Urinary bladder (tissue), 4 donors: ENCODE data around the gene ETV6. TPM values are rescaled to one million over a fixed set of nuclear protein-coding genes. Genes with fewer than 3 reads are reported as not detected.

Experiments used
- DNase-seq: peaks from one replicate; pipeline ENCODE4 v3.0.0-alpha.2; 2015; ENCODE audit errors: extremely low spot score
- H3K27ac ChIP-seq: one replicate; pipeline ENCODE4 v1.5.1; 2013; ENCODE audit warnings: low read depth, mild to moderate bottlenecking, moderate library complexity
- H3K36me3 ChIP-seq: one replicate; pipeline ENCODE4 v1.6.1; 2013; ENCODE audit warnings: mild to moderate bottlenecking, moderate library complexity; ENCODE audit not compliant: insufficient read depth
- H3K4me1 ChIP-seq: one replicate; pipeline ENCODE4 v1.6.1; 2013; ENCODE audit warnings: mild to moderate bottlenecking, moderate library complexity; ENCODE audit not compliant: insufficient read depth
- H3K4me3 ChIP-seq: one replicate; pipeline ENCODE4 v1.5.1; 2013; ENCODE audit warnings: low read depth, low read length
- WGBS: extraction: QIAGEN DNeasy Blood & Tissue Kit; methylation state at CpG from one replicate; pipeline ENCODE4 v1.1.7; 2013; 5-methylcytosine and 5-hydroxymethylcytosine counted together
- polyA plus RNA-seq: library from polyadenylated mRNA; stranded (reverse); fragments of 200-250 nt; gene quantifications from one replicate; pipeline ENCODE4 v1.2.3, GENCODE V29; 2013
- total RNA-seq: library from RNA; depleted of rRNA; stranded (reverse); fragments of >200 nt; gene quantifications from one replicate; pipeline ENCODE4 v1.2.3, GENCODE V29; 2014
- donor health status: healthy with polysubstance abuse.
- donor health status: healthy.

Gene ETV6
- total and polyA plus RNA-seq, 2 donors: 11.8 to 12.7 TPM

DNA sequence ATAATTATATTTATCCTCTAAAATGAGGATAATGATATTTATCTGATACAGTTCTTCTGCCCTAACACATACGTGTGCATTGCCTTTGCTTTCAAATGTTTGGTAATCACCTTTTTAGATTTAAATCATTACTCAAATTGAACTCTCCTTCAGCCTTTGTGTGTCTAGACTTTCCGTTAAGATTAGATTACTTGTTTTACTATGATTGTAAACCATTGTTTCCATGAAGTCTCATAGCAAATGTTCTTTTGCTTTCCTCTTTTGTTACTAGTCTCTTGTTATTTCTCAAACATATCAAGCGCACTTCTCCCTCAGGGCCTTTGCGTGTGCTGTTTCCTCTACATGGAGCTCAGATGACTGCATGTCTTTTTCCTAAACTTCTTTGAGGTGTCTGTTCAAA, 63.7 kb downstream of the ETV6 start:
- 81% methylated on average over 4 of the region's 4 CpGs for WGBS
- DNase-seq: no peak
- Histone ChIP-seq H3K27ac (no peak overlapping the region), H3K4me3 (no peak overlapping the region), H3K4me1 (no peaks in the 10 kb centered on the region), H3K36me3 (no peaks in the 10 kb centered on the region)

GRCh38 chr12:11714626-11715025, 65.2 kb downstream of the ETV6 start:
- no peak overlapping the region for H3K4me3 ChIP-seq
- WGBS: 93% methylated on average over 5 of the region's 5 CpGs
- H3K27ac ChIP-seq: no peak overlapping the region
- no peaks in the 10 kb centered on the region for H3K36me3 ChIP-seq
- DNase-seq: no peak
- H3K4me1 ChIP-seq: no peaks in the 10 kb centered on the region

DNA sequence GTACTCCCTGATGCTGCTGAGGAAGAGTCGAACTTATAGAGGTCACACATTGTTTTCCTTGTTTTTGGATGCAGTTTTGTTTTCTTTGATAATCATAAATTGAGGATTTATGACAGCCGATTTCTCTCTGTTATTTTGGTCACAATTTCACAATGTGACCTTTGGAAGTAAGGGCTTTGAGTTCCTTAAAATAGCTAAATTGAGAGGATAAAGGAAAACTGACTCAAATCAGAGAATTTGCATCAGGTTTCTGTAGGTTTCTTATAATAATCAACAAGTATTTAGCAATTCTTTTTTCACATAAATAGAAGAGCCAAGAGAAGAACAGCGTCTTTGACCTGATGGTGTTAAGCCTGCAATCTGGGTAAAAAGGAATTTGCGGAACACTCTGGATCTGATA, 66.1 kb downstream of the ETV6 start:
- Histone ChIP-seq H3K36me3 (no peaks in the 10 kb centered on the region), H3K4me1 (peaks cover 1% of the 10 kb centered on the region), H3K27ac (no peak overlapping the region), H3K4me3 (no peak overlapping the region)
- 87% methylated on average over 4 of the region's 4 CpGs for WGBS
- DNase-seq: no peak

DNA sequence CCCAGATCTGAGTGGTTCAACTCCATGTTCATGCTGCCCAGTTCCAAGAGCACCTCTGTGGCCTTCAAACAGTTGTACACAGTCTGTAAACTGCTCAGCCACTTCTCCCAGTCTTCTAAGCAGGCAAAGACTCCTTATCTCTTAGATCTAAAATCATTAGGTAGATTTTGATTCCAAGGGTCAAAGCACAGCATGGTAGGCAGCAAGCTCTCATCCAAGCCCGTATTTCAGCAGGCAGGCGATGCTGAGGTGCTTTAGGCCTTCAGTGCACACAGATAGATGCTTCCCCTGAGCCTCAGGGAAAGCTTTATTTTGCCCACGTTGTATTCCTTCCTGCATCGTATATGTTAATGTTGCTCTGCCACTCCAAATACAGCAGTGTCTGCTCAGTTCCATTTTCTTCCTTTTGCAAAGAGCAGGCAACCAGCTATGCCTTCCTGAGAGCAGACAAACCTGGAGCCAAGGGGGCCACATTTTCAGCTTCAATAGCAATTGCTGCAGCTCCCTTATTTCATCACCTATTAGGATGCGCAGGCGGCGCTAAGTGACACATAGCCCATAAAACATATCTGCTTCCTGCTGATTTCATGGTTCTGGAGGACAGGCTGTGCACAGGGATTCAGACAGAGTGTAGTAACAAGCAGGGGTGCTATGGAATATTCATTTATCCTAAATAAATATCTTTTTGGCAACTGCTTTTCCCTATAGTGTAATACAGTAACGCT, 67.5 kb downstream of the ETV6 start:
- no peak for DNase-seq
- Histone ChIP-seq H3K27ac (no peak overlapping the region), H3K4me3 (no peak overlapping the region), H3K4me1 (peaks cover 1% of the 10 kb centered on the region), H3K36me3 (no peaks in the 10 kb centered on the region)
- 58% methylated on average over 8 of the region's 8 CpGs for WGBS

DNA sequence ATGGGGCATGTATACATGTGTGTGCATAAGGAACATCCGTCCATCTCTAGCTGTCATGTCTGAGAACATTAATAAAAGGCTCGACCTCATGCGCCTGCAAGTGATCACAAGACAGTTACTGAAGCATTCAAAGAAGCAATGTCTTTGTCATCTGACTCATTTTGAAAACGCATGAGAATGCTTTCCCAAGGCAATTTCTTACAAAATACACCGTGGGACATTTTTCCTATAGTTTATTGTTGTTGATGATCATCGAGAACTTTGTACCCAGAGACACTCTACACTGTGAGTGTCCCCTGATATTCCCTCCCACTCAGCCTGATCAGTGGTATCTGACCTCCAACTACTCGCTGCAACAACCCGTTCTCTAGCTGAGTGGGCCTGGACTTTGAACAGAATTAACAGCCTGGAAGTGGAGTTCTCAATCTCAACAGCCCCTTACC, 68.1 kb downstream of the ETV6 start:
- Histone ChIP-seq H3K36me3 (no peaks in the 10 kb centered on the region), H3K4me1 (peaks cover 1% of the 10 kb centered on the region), H3K27ac (no peak overlapping the region), H3K4me3 (no peak overlapping the region)
- DNase-seq: no peak
- 76% methylated on average over 8 of the region's 8 CpGs for WGBS

DNA sequence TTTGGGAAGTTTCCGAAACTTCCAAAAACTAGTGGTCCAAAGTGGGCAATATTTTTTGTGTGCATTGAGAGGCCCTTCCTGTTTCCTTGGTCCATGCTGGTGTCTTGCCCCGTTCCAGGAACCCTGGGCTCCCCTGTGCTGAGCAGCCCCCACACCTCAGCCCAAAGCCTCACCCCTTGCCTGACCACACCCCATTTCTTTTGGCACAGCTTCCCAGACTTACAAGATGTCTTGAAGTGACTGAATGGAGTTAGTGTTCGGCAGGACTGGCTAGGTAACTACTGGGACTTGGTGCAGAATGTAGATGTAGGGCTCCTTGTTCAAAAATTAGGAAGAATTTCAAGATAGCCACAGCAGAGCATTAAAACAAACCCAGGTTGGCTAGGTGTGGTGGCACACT, 68.6 kb downstream of the ETV6 start:
- H3K36me3 ChIP-seq: no peaks in the 10 kb centered on the region
- no peak for DNase-seq
- no peak overlapping the region for H3K4me3 ChIP-seq
- H3K4me1 ChIP-seq: peaks cover 1% of the 10 kb centered on the region
- WGBS: 90% methylated on average over 3 of the region's 3 CpGs
- no peak overlapping the region for H3K27ac ChIP-seq

DNA sequence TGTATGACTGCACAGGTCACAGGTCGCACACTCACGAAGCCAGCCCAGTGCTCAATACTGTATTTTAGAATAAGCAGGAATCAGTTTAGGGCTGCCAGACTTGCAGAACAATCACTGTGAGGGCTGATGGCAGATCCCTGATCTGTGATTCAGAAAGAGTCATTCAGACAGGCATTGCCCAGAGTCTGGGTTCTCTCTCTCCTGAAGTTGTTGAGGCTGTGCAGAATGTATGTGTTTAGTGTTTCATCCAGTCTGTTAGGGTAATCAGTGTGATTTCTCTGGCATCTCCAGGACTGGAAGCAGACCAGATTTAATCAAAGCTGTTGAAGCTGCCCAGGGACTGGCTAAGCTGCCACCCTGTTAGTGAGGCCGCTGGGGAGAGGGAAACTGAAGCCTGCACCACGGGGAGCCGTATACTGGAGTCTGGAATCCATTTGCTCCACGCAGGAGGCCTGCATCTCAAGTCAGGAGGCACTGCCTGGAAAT, 69.3 kb downstream of the ETV6 start:
- no peak overlapping the region for H3K27ac ChIP-seq
- WGBS: 66% methylated on average over 6 of the region's 6 CpGs
- H3K36me3 ChIP-seq: no peaks in the 10 kb centered on the region
- DNase-seq: no peak
- peaks cover 1% of the 10 kb centered on the region for H3K4me1 ChIP-seq
- H3K4me3 ChIP-seq: no peak overlapping the region

DNA sequence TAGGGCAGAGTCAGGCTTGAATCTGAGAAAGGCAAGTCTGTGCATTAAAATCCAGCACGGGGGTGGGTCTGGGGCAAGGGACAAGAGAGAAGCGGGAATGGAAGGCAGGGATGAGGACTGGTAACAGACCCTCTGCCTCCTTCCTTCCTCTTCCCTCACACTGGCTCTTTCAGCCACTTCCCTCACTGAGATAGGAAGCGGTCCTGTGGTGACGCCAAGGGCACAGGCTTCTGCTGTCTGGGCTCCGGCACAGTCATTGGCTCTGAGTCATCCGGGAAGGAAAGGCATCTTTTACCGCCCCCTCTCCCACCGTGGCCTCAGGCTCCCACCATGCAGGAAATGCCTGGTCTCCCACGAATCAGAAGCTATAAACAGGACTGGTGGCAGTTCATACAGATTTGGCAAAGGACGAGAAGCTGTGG, 70.2 kb downstream of the ETV6 start:
- Histone ChIP-seq H3K27ac (no peak overlapping the region), H3K4me1 (peaks cover 1% of the 10 kb centered on the region), H3K36me3 (no peaks in the 10 kb centered on the region), H3K4me3 (no peak overlapping the region)
- no peak for DNase-seq
- WGBS: 41% methylated on average over 10 of the region's 10 CpGs

- peaks cover 1% of the 10 kb centered on the region for H3K4me1 ChIP-seq
- no peak overlapping the region for H3K4me3 ChIP-seq
- no peaks in the 10 kb centered on the region for H3K36me3 ChIP-seq
- DNase-seq: no peak
- 69% methylated on average over 2 of the region's 2 CpGs for WGBS
- no peak overlapping the region for H3K27ac ChIP-seq
Measured at GRCh38 chr12:11722071-11722470, 72.6 kb downstream of the ETV6 start.

DNA sequence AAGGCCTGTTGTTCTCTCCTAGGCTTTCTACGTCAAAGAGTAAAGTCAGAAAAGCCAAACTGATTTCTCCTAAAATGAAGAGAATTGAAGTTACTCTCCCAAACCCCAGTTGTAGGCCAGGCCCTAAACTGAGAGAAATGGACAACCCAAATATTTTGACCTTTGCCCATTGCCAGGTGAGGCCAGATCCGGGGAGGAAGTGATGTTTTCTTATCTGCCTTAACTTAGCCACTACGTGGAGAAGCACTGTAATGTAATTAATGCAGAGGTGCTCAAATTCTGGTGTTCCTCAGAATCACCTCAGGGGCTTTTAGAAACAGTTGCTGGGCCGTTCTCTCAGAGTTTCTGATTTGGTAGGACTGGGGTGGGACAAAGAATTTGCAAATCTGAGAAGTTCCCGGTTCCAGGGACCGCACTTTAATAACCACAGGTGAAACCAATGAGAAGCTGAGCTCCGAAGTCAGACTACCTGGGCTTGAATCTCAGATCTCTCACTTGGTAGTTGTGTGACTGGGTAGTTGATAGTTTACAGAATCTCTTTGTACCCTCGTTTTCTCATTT, 73.2 kb downstream of the ETV6 start:
- H3K4me1 ChIP-seq: peaks cover 1% of the 10 kb centered on the region
- H3K27ac ChIP-seq: no peak overlapping the region
- 81% methylated on average over 8 of the region's 8 CpGs for WGBS
- no peak for DNase-seq
- no peak overlapping the region for H3K4me3 ChIP-seq
- no peaks in the 10 kb centered on the region for H3K36me3 ChIP-seq

DNA sequence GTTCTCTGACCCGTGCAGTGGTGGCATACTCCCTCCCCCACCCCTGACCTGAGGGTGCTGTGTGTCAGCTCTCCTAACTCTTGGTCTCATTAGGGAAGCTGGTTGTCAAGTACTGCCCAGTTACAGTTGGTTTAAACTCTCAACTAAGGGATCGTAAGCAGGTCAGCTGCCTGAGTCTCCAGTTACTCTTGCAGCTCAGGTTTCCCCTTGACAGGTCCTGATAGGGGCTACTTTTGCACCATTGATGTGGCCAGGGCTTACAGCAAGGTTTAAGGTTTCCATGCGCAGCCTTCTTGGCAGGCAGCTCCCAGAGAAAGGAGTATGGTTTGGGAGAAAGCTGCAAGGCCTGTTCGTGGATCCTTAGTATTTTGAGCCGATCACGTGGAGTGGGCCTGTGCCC, 74.5 kb downstream of the ETV6 start:
- DNase-seq: no peak
- H3K36me3 ChIP-seq: no peaks in the 10 kb centered on the region
- WGBS: 61% methylated on average over 6 of the region's 6 CpGs
- H3K27ac ChIP-seq: no peak overlapping the region
- peaks cover 1% of the 10 kb centered on the region for H3K4me1 ChIP-seq
- H3K4me3 ChIP-seq: no peak overlapping the region

- no peak overlapping the region for H3K4me3 ChIP-seq
- DNase-seq: no peak
- peaks cover 1% of the 10 kb centered on the region for H3K4me1 ChIP-seq
- H3K36me3 ChIP-seq: no peaks in the 10 kb centered on the region
- 22% methylated on average over 7 of the region's 7 CpGs for WGBS
- no peak overlapping the region for H3K27ac ChIP-seq
Measured at GRCh38 chr12:11724888-11725311, 75.4 kb downstream of the ETV6 start.

DNA sequence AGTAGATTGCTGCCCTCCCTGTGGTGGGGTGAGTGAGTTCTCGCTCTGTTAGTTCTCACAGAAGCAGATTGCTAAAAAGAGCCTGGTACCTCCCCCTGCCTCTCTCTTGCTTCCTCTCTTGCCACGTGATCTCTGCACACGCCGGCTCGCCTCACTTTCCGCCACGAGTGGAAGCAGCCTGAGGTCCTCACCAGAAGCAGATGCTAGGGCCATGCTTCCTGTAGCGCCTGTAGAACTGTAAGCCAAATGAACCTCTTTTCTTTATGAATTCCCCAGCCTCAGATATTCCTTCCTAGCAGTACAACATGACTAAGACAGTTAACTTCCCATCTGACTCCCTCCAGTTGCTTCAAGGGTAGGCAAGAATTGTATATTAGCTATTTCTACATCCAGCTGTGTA, 76.2 kb downstream of the ETV6 start:
- no peaks in the 10 kb centered on the region for H3K4me1 ChIP-seq
- H3K36me3 ChIP-seq: no peaks in the 10 kb centered on the region
- no peak overlapping the region for H3K27ac ChIP-seq
- no peak for DNase-seq
- WGBS: 94% methylated on average over 8 of the region's 8 CpGs
- no peak overlapping the region for H3K4me3 ChIP-seq

- no peak for DNase-seq
- Histone ChIP-seq H3K4me1 (no peaks in the 10 kb centered on the region), H3K36me3 (no peaks in the 10 kb centered on the region), H3K27ac (no peak overlapping the region), H3K4me3 (no peak overlapping the region)
- WGBS: 82% methylated on average over 3 of the region's 3 CpGs
Measured at GRCh38 chr12:11726659-11727058, 77.2 kb downstream of the ETV6 start.
